HepG2 (cell line): ENCODE results near the gene TOX2. TPM values are rescaled to one million over a fixed set of nuclear protein-coding genes. Genes with fewer than 3 reads are reported as not detected.

ENCODE experiments used
- DPF2 ChIP-seq: sonication (generic); formaldehyde crosslinking; IDR thresholded peaks from 2 replicates; pipeline ENCODE4 v1.4.0; 2020; ENCODE audit warnings: mild to moderate bottlenecking, low read depth, missing genetic modification reagents, borderline replicate concordance
- IRX3 ChIP-seq: sonication (generic); formaldehyde crosslinking; IDR thresholded peaks from 2 replicates; pipeline ENCODE4 v1.8.1; 2023; ENCODE audit warnings: mild to moderate bottlenecking, low read depth, missing genetic modification reagents, borderline replicate concordance
- RELA ChIP-seq: sonication (generic); formaldehyde crosslinking; IDR thresholded peaks from 2 replicates; pipeline ENCODE4 v1.4.0; 2020; ENCODE audit warnings: missing genetic modification reagents
- RORA ChIP-seq: sonication (generic); formaldehyde crosslinking; IDR thresholded peaks from 2 replicates; pipeline ENCODE4 v1.5.0; 2020; ENCODE audit warnings: mild to moderate bottlenecking, missing genetic modification reagents, moderate library complexity
- SALL2 ChIP-seq: sonication (generic); formaldehyde crosslinking; IDR thresholded peaks from 2 replicates; pipeline ENCODE4 v1.8.1; 2023; ENCODE audit warnings: mild to moderate bottlenecking, missing genetic modification reagents, inconsistent platforms
- ZFP1 ChIP-seq: IDR thresholded peaks from 2 replicates; pipeline ENCODE4 v1.6.1; 2016
- ZNF574 ChIP-seq: sonication (generic); formaldehyde crosslinking; IDR thresholded peaks from 2 replicates; pipeline ENCODE4 v1.4.0; 2020; ENCODE audit warnings: missing genetic modification reagents
- ZNF746 ChIP-seq: sonication (generic); formaldehyde crosslinking; IDR thresholded peaks from 2 replicates; pipeline ENCODE4 v1.8.0; 2022; ENCODE audit warnings: mild to moderate bottlenecking, missing genetic modification reagents
- ZNF775 ChIP-seq: sonication (generic); formaldehyde crosslinking; IDR thresholded peaks from 2 replicates; pipeline ENCODE4 v1.4.0; 2020; ENCODE audit warnings: missing genetic modification reagents, mild to moderate bottlenecking, moderate library complexity, borderline replicate concordance
- ZNF850 ChIP-seq: sonication (generic); formaldehyde crosslinking; conservative IDR thresholded peaks from 2 replicates; pipeline ENCODE4 v1.9.0; 2021; ENCODE audit warnings: mild to moderate bottlenecking, missing genetic modification reagents
- polyA plus RNA-seq, 8 experiments: library from polyadenylated mRNA; depleted of rRNA in 3 of 8; stranded (reverse) in 7 of 8; unstranded in 1 of 8; fragments of >200 nt; fragmentation: Illumina TruSeq in 4 of 8; extraction: Trizol in 4 of 8; gene quantifications; 2 replicates each; pipeline versions ENCODE4 v1.2.1 to v1.2.3, GENCODE V29; 2011 to 2016; ENCODE audit warnings: low read depth in 4 of 8, missing spikeins in 1 of 8, mixed read lengths in 1 of 8; ENCODE audit not compliant: insufficient read depth in 1 of 8
- total RNA-seq, 5 experiments: library from RNA; depleted of rRNA; stranded (reverse); fragments of >200 nt; fragmentation: Illumina TruSeq; extraction: Trizol; gene quantifications; 2 replicates each; pipeline ENCODE4 v1.2.3, GENCODE V29; 2016; ENCODE audit warnings: low read depth in 1 of 5
- TF ChIP-seq, protein P1 (sequence below), 2 experiments: sonication (generic) in 1 of 2; formaldehyde crosslinking in 1 of 2; IDR thresholded peaks; 2 replicates each; pipeline versions ENCODE4 v1.4.0 to v1.6.1; 2018 to 2020; ENCODE audit warnings: missing genetic modification reagents in 2 of 2, borderline replicate concordance in 1 of 2, low read depth in 1 of 2, mild to moderate bottlenecking in 1 of 2, missing biosample characterization in 1 of 2
- TF ChIP-seq, protein P2 (sequence below): sonication (generic); formaldehyde crosslinking; IDR thresholded peaks from 2 replicates; pipeline ENCODE4 v1.4.0; 2020; ENCODE audit warnings: mild to moderate bottlenecking, missing genetic modification reagents
- TF ChIP-seq, protein P3 (sequence below): sonication (generic); formaldehyde crosslinking; IDR thresholded peaks from 2 replicates; pipeline ENCODE4 v1.9.0; 2021; ENCODE audit warnings: missing genetic modification reagents, borderline replicate concordance
- TF ChIP-seq, protein P4 (sequence below): IDR thresholded peaks from 2 replicates; pipeline ENCODE4 v1.6.1; 2018; ENCODE audit warnings: missing genetic modification reagents
- TF ChIP-seq, protein P5 (sequence below): sonication (generic); formaldehyde crosslinking; IDR thresholded peaks from 2 replicates; pipeline ENCODE4 v1.8.1; 2022; ENCODE audit warnings: low read depth, mild to moderate bottlenecking, missing genetic modification reagents

The TOX2 gene
- total and polyA plus RNA-seq, 2 of the 13 experiments (the other 11 are each of a cell fraction or from before 2014, with no cell fraction given), result not detected

GRCh38 chr20:43959079-43959919 lies 44.6 kb downstream of the TOX2 start (continued):
- TF ChIP-seq DPF2 (peak; percentile 55; the same call in 1 of the 2 replicates), ZNF746 (CRISPR knock-in tag) (no peak), IRX3 (CRISPR knock-in tag) (no peak), ZFP1 (CRISPR knock-in tag) (0 out of 2 replicates have a peak, but pooled peaks have one; percentile 37), SALL2 (CRISPR knock-in tag) (no peak), RORA (CRISPR knock-in tag) (no peak; the same call in 1 of the 2 replicates), RELA (CRISPR knock-in tag) (no peak), ZNF850 (CRISPR knock-in tag) (0 out of 2 replicates have a peak, but pooled peaks have one; percentile 4), ZNF574 (CRISPR knock-in tag) (no peak; the same call in 1 of the 2 replicates), ZNF775 (CRISPR knock-in tag) (no peak)
- TF ChIP-seq, protein P1, sequence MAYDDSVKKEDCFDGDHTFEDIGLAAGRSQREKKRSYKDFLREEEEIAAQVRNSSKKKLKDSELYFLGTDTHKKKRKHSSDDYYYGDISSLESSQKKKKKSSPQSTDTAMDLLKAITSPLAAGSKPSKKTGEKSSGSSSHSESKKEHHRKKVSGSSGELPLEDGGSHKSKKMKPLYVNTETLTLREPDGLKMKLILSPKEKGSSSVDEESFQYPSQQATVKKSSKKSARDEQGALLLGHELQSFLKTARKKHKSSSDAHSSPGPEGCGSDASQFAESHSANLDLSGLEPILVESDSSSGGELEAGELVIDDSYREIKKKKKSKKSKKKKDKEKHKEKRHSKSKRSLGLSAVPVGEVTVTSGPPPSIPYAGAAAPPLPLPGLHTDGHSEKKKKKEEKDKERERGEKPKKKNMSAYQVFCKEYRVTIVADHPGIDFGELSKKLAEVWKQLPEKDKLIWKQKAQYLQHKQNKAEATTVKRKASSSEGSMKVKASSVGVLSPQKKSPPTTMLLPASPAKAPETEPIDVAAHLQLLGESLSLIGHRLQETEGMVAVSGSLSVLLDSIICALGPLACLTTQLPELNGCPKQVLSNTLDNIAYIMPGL (CRISPR knock-in tag; IDR thresholded peaks at IDR 0.05; ENCODE audit: borderline replicate concordance in 1 of 2, low read depth in 1 of 2), result 0 out of 4 replicates have a peak, but pooled peaks of 1 of the 2 experiments have one; percentile 50
- TF ChIP-seq, protein P2, sequence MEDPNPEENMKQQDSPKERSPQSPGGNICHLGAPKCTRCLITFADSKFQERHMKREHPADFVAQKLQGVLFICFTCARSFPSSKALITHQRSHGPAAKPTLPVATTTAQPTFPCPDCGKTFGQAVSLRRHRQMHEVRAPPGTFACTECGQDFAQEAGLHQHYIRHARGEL (CRISPR knock-in tag), result no peak
- TF ChIP-seq, protein P3, sequence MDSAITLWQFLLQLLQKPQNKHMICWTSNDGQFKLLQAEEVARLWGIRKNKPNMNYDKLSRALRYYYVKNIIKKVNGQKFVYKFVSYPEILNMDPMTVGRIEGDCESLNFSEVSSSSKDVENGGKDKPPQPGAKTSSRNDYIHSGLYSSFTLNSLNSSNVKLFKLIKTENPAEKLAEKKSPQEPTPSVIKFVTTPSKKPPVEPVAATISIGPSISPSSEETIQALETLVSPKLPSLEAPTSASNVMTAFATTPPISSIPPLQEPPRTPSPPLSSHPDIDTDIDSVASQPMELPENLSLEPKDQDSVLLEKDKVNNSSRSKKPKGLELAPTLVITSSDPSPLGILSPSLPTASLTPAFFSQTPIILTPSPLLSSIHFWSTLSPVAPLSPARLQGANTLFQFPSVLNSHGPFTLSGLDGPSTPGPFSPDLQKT (CRISPR knock-in tag), result no peak
- TF ChIP-seq, protein P4, sequence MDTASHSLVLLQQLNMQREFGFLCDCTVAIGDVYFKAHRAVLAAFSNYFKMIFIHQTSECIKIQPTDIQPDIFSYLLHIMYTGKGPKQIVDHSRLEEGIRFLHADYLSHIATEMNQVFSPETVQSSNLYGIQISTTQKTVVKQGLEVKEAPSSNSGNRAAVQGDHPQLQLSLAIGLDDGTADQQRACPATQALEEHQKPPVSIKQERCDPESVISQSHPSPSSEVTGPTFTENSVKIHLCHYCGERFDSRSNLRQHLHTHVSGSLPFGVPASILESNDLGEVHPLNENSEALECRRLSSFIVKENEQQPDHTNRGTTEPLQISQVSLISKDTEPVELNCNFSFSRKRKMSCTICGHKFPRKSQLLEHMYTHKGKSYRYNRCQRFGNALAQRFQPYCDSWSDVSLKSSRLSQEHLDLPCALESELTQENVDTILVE (CRISPR knock-in tag), result 0 out of 2 replicates have a peak, but pooled peaks have one; percentile 50
- TF ChIP-seq, protein P5, sequence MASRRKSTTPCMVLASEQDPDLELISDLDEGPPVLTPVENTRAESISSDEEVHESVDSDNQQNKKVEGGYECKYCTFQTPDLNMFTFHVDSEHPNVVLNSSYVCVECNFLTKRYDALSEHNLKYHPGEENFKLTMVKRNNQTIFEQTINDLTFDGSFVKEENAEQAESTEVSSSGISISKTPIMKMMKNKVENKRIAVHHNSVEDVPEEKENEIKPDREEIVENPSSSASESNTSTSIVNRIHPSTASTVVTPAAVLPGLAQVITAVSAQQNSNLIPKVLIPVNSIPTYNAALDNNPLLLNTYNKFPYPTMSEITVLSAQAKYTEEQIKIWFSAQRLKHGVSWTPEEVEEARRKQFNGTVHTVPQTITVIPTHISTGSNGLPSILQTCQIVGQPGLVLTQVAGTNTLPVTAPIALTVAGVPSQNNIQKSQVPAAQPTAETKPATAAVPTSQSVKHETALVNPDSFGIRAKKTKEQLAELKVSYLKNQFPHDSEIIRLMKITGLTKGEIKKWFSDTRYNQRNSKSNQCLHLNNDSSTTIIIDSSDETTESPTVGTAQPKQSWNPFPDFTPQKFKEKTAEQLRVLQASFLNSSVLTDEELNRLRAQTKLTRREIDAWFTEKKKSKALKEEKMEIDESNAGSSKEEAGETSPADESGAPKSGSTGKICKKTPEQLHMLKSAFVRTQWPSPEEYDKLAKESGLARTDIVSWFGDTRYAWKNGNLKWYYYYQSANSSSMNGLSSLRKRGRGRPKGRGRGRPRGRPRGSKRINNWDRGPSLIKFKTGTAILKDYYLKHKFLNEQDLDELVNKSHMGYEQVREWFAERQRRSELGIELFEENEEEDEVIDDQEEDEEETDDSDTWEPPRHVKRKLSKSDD (CRISPR knock-in tag), result no peak
